Endothelial cell of umbilical vein (primary cell): ENCODE measurements around the gene NUTM1.
"Not testable (repeated sequence)": the region's sequence is repeated elsewhere in the genome, so short reads cannot be mapped to it uniquely, and the experiment has no call there.

Source experiments
- EZH2 ChIP-seq: IDR thresholded peaks from 2 replicates; pipeline ENCODE4 v1.6.1; 2012; ENCODE audit warnings: borderline replicate concordance, low read depth, mild to moderate bottlenecking, moderate library complexity, low read length, inconsistent platforms; ENCODE audit not compliant: severe bottlenecking
- JUN ChIP-seq: IDR thresholded peaks from 2 replicates; pipeline ENCODE4 v1.6.1; 2011; ENCODE audit warnings: borderline replicate concordance, low read depth; ENCODE audit not compliant: insufficient read length, insufficient read depth
- POLR2A ChIP-seq: IDR thresholded peaks from 2 replicates; pipeline ENCODE4 v1.6.1; 2012; ENCODE audit warnings: low read depth, mild to moderate bottlenecking, control low read depth, low read length
- POLR2AphosphoS5 ChIP-seq: IDR thresholded peaks from 2 replicates; pipeline ENCODE4 v1.6.1; 2012; ENCODE audit warnings: low read depth, mild to moderate bottlenecking, control low read depth, low read length, moderate library complexity; ENCODE audit not compliant: insufficient read depth
- TF ChIP-seq, protein P1 (sequence below), 2 donors: IDR thresholded peaks; 1 replicate in 1 of 2; 2 replicates in 1 of 2; pipeline ENCODE4 v1.5.1; 2011; ENCODE audit warnings: low read length in 2 of 2, mild to moderate bottlenecking in 2 of 2, moderate library complexity in 2 of 2, control low read depth in 1 of 2, inconsistent platforms in 1 of 2, low read depth in 1 of 2; ENCODE audit not compliant: insufficient read depth in 1 of 2; ENCODE audit errors: extremely low read depth in 1 of 2

DNA sequence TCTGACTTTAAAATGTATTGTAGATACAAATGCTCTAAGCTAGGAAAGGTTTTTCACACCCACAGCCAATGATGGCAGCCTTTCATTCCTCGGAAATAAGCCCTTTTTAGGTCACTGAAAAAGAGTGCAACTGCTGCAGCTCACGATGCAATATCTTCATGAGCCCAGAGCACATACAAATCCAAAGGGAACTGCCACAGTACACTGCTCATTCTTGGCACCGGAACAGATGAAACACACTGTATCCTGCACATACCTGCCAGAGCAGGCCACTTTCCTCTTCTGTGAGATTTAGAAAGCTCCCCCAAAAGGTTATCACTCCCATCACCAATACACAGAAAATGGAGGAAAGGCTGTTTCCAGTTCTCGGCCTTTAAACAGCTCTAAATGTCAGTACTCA, 37.4 kb downstream of the NUTM1 start:
- TF ChIP-seq POLR2AphosphoS5, EZH2, POLR2A, JUN: not testable (repeated sequence)
- TF ChIP-seq, protein P1, sequence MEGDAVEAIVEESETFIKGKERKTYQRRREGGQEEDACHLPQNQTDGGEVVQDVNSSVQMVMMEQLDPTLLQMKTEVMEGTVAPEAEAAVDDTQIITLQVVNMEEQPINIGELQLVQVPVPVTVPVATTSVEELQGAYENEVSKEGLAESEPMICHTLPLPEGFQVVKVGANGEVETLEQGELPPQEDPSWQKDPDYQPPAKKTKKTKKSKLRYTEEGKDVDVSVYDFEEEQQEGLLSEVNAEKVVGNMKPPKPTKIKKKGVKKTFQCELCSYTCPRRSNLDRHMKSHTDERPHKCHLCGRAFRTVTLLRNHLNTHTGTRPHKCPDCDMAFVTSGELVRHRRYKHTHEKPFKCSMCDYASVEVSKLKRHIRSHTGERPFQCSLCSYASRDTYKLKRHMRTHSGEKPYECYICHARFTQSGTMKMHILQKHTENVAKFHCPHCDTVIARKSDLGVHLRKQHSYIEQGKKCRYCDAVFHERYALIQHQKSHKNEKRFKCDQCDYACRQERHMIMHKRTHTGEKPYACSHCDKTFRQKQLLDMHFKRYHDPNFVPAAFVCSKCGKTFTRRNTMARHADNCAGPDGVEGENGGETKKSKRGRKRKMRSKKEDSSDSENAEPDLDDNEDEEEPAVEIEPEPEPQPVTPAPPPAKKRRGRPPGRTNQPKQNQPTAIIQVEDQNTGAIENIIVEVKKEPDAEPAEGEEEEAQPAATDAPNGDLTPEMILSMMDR (IDR thresholded peaks at IDR 0.05; ENCODE audit: extremely low read depth in 1 of 2, insufficient read depth in 1 of 2, low read depth in 1 of 2, low read length in 2 of 2): not testable (repeated sequence)
